SK-N-MC (cell line): ENCODE results near the gene MYO15A.

Source experiments
- EZH2 ChIP-seq: fragments of 200-600 bp; sonication (generic); IDR thresholded peaks from one replicate; pipeline ENCODE4 v1.6.1; 2017; ENCODE audit warnings: antibody characterized with exemption
- FOXP2 ChIP-seq: optimal IDR thresholded peaks from 2 replicates; pipeline ENCODE3; 2011; ENCODE audit warnings: mild to moderate bottlenecking, moderate library complexity; ENCODE audit not compliant: insufficient read depth; ENCODE audit errors: extremely low read length, control extremely low read depth
- POLR2AphosphoS5 ChIP-seq: IDR thresholded peaks from 2 replicates; pipeline ENCODE4 v1.6.1; 2012; ENCODE audit warnings: mild to moderate bottlenecking, low read depth, low read length, borderline replicate concordance

- TF ChIP-seq POLR2AphosphoS5 (no peak), EZH2 (no peak), FOXP2 (no peak)
These were observed 109.0 kb downstream of the MYO15A start for GRCh38 chr17:18217412-18218015.
